Dedifferentiated amniotic fluid mesenchymal stem cell (primary cell): ENCODE measurements around the gene TEX26.

Experiments used
- DNase-seq: peaks from one replicate; pipeline ENCODE4 v3.0.0-alpha.2; 2016; ENCODE audit errors: extremely low spot score

The TEX26 gene

DNA sequence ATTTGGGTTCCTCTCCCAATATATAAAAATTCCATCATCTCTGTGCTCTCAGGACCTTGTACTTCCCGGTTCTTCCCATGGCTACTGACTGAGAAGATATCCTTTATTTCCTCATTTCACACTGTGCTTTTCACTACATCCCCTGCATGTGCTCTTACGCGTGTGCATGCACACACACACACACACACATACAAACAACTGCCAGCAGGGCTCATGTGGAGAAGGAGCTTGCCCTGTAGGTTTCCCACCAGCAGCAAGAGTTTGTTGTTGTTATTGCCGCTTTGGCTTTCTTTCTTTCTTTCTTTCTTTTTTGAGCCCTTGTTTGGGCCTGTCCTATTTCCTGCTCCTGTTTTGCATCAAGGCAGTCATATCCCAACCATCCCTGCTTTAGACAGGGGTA, 43.6 kb downstream of the TEX26 start:
- no peak for DNase-seq

DNA sequence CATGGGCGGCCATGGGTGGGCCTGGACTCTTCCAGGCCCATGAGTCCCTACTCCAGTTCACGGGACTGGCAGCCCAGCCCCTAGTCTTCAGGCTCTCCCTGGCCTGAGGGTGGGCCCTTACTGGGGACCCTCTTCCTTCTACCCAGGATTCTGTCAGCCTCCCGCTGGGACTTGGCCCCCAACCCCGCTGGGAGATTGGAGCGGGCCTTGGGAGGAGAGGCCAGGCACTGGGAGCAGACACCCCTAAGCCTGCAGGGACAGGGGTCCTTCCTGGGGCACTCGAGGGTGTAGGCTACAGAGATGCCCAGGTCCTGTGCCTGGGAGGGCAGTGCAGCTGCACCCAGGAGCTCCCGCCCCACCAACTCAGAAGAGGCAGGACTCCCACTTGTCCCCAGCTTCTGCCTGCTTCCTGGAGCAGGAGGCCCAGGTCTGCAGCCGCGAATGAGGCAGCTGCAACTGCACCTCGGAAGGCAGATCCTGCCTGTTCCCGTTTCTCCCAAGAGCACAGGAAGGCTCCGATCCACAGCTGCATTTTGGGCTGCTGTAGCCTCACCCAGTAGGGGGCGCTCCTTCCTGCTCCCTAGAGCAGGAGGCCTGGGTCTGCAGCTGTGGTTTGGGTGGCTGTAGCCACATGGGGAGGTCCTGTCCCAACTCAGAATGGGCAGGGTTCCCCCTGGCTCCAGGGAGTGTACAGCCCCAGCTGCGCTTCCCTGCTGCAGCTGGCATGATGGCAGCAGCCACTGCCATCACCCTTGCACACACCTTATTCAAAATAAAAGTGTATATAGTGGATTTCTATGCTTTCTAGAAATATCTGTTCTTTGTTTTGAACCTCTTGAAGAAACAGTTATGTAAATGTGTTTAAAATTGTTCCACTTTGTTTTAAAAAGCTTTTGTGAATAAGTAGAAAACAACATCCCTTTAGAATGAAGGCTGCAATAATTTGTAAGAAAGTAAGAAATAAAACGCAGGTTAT, 46.8 kb downstream of the TEX26 start:
- DNase-seq = no peak

DNA sequence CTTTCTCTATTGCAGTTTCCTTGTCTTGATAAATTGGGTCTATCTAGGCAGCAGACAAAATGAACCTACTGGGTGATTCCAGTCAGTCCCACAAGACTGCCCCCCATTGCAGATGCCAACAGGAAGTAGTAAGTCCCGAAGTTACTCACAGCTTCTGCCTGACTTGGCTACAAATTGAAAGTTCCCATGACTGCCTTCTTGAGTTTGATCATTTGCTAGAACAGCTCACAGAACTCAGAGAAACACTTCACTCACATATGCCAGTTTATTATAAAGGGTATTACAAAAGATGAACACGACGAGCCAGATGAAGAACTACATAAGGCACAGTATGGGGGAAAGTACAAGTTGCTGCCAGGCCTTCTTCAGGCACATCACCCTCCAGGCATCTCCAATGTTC, 50.0 kb downstream of the TEX26 start:
- no peak for DNase-seq

DNA sequence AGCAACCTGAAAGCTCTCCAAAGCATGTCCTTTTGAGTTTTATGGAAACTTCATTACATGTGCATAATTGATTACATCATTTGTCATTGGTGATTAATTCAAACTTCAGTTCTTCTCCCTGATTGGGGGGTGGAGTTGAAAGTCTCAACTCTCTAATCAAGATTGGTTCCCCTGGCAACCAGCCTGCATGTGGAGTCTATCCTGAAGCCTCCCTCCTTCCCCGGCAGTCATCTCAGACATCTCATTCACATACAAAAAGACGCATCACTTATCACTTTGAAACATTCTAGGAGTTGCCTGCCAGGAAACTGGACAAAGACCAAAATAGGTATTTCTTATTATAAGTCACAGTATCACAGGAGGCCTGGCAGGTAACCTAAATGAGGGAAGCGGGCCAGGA, 50.5 kb downstream of the TEX26 start:
- DNase-seq = no peak

DNA sequence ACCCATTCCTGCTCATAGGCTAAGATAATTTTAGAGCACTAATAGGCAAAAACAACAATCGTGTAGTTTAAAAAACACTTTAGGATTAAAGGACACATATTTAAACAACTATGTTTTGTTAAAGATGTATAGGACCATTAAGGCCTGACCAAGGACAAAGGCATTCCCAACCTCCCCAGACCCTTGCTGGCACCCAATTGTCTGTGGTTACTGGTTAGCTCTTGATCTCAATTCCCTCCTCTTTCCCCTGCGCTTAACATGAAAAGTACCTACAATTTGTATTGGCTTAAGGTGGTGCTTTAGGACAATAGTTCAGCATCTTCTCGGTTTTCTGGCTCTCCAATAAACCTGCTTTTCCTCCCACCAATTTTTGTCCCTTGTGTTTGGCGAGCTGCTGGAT, 51.0 kb downstream of the TEX26 start:
- no peak for DNase-seq

DNA sequence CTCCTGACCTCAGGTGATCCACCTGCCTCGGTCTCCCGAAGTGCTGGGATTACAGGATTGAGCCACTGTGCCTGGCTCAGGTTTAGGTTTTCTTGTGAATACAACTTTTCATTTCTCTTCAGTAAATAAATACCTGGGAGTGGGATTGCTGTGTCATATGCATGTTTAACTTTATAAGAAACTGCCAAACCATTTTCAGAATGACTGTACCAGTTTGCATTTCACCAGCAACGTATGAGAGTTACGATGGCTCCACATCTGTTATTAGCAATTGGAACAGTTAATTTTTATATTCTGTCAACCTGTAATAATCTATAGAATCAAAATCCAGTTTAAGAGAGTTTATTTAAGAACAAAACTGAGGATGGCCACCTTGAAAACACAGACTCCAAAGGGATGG, 52.2 kb downstream of the TEX26 start:
- DNase-seq = no peak

DNA sequence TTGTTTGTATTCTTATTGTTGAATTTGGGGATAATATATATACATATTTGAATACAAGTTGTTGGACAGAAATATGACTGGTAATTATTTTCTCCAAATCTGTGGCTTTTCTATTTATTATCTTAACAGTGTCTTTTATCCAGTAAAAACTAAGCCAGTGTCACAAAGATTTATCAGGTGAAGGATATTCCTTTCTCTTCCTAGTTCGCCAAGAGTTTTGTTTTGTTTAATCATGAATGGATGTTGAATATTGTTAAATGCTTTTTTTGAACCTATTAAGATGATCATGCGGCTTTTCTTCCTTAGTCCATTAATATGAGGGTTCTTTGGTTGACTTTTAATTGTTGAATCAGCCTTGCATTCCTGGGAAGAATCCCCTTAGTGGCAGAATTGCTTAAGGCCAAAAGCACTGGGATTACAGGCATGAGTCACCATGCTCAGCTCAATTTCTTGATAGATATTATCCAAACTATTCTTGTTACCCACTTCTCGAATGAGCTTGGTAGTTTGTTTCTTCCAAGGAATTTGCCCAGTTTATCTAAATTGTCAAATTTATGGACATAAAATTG, 53.3 kb downstream of the TEX26 start:
- DNase-seq = peak; percentile 30

DNA sequence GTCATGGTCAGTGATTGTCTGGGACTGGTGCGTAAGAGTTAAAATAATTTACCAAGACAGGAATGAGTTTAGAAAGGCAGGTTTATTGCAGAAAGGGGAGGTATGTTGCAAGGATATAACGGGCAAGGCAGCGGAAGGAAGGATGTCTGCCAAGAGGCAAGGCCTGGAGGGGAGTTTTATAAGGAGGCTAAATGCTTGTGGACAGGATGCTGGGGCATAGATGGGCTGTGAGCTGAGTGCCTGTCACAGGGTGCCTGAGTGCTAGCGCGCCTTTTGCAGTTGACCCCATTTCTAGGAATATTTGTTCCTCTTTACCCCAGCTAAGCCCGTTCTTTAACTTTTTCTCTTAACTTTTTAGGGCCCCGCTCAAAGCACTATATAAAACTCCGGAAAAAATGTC, 58.7 kb downstream of the TEX26 start:
- no peak for DNase-seq

DNA sequence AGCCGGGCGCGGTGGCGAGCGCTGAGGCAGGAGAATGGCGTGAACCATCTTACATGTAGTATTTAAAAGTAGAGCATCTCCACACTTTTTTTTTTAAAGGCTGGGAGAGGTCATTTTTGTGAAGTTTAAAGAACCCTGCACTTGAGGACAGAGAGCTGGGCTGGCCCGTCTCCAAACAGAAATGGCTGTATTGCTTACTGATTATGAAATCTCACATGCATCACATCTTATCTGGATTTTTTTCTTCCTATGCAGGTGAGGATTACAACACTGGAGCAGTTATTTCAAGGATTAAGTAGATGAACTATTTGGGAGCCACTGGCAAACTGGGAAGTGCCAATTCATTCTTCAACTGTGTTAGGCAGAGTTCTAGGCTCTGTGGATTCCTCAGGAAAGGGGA, 59.5 kb downstream of the TEX26 start:
- no peak for DNase-seq

DNA sequence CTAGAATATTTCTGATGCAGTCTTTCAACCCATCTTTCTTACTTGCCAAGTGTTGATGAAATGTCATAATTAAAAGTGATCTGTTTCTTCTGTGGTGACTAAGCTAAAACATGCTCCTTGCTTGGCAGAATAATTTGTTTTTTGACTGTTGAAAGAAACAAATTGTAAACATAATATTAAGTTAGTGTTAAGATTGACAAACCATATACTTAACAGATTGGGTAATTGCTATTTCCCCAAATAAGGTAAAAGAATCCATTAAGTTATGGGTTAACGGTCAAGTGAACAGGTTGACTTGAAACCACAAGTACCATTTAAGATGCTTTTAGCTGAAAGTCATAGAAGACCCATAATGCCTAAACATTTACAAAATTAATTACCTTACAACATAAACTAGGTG, 62.9 kb downstream of the TEX26 start:
- DNase-seq = no peak

DNA sequence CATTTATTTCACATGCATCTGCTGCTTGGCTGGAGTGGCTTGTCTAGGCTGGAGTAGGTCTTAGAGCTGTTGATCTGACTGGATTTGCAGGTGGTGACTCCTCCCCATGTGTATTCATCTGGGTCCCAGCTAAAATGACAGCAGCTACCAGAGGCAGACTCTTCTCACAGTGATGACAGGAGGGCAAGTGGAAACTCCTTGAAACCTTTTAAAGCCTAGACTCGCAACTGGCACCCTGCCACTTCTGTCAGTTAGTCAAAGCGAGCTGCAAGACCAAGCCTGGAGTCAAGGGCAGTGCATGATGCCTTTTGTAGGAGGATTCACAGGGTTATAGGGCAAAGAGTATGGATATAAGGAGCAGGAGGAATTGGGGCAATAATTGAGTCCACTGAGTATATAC, 65.2 kb downstream of the TEX26 start:
- DNase-seq = no peak

DNA sequence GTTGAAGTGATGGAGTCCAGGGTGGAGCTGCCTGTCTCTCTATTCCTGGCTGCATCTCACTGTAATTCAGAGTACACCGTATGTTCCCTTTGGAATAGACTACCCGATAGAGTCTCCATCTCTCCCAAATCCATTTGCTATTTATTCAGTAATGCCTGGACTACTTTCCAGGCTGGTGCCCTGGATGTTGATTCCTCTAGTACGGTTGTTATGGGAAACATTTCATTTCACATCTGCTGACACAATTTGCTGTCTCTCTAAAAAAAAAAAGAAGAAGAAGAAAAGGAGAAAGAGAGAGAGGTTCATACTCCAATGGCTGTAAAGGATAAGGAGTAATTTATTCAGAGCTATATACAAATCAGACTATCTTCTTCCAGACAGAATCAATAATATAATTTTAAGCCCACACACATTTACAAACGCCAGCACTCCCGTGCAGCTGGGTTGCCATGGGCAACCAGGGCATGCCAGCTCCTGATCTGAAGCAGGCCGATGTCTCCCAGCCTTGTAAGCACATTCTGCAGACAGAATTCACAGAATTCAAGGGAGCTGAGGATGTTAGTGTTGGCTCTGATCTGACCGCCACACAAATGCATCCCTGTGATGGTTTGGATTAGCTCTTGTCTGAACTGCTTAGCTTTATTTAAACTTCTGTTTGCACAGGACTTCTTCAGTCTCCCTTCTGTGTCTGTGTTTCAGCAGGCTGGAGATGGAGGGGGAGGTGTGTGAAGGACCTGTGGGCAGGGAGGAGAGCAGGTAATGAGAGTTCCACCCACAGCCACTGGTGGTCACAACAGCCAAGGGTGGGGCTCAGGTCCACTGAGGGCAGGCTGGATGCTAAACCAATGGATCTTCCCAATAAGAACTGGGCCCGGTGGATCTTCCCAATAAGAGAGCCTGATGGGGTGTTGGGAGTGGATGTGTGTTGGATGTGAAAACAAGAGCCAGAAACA, 66.0 kb downstream of the TEX26 start:
- peak; percentile 44 for DNase-seq

DNA sequence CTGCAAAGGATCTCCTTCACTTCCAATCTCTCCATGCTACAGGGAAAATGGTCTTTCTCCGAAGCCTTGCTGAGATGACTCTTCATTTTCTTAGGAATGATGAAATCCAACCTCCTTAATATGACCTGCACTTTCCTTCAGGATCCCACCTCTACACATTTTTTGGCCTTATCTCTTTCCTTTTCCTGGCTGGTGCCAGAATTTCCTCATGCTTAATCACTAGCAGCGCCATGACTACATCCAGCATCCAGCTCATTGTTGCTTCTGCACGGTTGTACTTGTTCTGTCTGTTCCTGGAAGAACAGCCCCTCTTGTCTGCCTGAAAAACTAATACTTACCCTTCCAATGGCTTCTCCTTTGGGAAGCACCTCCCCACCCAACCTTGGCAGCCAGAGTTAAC, 68.4 kb downstream of the TEX26 start:
- no peak for DNase-seq

DNA sequence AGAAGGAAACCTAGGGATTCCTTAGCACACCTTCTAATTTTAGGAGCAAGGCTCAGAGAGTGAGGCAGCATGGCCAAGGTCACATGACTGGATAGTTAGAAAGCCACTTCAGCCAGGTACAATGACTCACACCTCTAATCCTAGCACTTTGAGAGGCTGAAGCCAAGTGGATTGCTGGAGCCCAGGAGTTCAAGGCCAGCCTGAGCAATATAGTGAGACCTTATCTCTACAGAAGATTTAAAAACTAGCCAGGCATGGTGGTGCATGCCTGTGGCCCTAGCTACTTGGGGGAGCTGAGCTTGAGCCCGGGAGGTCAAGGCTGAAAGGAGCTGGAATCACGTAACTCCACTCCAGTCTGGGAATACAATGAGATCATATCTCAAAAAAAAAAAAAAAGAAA, 69.2 kb downstream of the TEX26 start:
- DNase-seq = no peak

DNA sequence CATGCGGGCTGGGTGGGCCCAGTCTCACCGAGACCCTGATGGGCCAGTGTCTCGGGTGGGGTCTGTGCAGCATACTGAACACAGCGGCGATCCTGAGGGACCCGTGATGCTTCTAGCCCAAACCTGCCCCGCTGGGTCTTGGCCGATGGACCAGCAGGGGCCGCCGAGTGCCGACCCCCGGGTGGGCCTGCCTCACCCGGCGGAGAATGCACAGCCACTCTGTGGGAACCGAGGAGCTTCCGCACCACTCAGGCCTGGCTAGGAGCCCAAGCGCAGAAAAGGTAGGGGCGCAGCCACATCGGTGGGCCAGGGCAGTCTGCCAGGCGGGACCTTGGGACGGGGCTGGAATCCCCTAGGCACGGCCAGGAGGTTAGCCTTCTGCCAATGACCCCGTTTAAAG, 72.6 kb downstream of the TEX26 start:
- DNase-seq = no peak

DNA sequence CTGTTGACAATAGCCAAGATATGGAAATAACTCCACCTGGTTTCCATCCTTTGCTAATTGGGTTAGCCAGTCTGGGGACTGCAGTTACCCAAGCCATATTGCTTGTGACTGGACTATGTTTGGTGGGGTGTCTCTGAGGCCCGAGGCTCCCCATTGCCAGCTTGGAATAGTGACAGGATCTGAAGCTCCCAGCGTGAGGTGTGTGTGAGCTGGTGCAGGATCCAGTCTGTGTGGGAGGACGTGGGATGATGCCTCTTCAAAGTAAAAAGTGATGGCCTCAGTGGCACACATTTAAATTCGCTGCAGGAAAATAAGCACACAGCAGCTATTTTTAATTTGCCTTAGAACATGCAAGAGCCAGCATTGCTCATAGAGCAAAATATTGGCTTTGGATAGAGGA, 75.0 kb downstream of the TEX26 start:
- no peak for DNase-seq

DNA sequence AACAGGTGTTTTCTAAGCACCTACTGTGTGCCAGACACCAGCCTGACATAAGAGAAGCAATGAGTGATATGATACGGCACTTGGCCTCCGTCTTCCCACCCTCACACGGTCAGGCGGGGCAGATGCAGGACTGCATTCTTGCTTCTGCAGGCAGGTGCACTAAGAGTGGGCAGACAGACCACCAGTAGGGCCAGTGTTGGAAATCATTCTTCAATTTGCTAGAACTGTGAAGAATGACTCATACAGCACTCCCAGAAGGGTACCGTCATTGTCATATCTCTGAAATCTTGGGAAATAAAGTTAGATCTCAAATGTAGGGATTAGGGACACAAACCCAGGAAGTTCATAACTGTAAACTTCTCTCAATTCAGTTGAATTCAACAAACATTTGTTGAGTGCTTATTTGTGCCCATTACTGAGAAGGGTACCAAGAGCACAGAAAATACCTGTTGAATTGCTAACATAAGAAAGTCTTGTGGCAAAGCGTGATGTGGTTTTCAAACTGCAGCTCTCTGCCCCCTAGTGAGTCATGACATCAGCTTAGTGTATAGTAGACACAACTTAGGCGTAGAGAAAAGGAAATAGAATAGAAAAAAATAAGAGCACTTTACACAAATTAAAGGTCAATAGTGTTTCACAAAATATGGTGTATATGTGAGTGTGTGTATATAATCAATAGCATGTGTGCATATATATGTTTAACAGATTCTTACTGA, 76.1 kb downstream of the TEX26 start:
- no peak for DNase-seq

DNA sequence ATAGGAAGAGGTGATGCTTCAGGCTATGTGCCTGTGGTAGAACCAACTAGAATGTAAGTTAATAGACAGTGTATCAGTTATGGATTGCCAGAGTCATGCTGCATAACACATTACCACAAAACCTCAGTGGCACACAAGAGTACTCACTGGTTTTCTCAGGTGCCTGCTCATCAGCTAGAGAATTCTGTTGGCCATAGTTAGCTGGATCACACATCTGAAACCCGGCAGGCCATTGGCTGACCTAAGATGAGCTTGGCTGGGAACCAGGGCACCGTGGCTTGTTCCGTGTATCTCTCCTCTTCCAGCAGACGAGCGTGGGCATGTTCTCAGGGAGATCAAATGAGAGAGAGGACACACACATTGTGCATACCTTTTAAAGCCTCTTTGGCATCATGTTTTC, 76.7 kb downstream of the TEX26 start:
- DNase-seq = no peak

DNA sequence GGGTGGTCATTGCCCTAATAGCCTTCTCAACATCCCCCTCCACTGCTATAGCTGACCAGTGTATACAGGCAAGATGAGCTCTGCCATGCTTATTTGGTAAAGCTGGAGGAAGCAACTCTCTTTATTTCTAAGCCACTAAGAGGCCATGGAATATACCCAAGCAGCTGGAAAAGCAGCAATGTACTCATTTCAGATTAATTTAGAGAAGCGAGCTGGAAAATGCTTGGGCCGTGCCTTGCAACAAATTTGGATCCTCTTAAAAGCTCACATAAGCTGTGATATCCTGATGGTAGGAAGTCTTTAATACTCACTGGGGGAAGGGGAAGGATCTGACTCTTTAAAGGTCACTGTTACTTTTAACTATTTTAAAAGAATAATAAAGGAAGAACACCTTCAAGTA, 77.8 kb downstream of the TEX26 start:
- DNase-seq = no peak

DNA sequence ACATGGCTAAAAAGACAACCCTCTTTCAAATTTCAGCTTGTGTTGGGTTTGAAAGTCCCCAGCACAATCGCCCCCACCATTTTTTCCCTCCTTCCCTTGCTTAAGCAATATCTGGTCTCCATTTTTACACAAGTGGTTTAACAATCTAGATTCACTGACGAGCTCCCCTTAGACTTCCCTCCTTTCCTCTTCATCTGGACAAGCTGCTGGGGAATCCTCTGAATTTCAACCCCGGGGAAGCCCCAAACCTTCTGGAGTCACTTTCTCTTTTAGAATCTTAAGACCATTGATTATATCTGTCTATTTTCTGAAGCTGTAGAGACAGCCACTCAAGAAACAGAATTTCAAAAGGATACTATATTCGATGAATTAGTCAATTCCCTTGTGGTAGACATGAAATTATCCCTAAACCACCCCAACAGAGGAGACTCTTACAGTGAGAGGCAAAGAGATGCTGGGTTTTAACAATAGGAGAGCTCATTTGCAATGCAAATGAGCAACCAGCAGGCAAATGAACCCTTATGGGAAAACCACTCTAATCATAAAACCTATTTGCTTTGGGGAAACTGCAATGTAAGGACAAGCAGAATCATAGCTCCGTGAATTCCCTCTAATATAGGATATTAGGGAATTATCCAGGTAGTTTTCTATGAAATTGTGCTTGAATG, 78.9 kb downstream of the TEX26 start:
- no peak for DNase-seq
